ENCODE measurements around the gene CORO7.

Gene CORO7

GRCh38 chr16:4373909-4374742 lies 42.3 kb downstream of the CORO7 start:
- no peak for FAIRE-seq
- no peak for DNase-seq (ENCODE audit: insufficient read length, low spot score)

- DNase-seq (ENCODE audit: insufficient read length, low spot score): no peak
- no peak for FAIRE-seq
Measured at GRCh38 chr16:4373356-4373908, 43.0 kb downstream of the CORO7 start.

GRCh38 chr16:4372578-4373355 lies 43.6 kb downstream of the CORO7 start:
- FAIRE-seq (no peak), DNase-seq (ENCODE audit: insufficient read length, low spot score) (no peak)

- FAIRE-seq (no peak), DNase-seq (ENCODE audit: insufficient read length, low spot score) (peak; percentile 55)
Measured at GRCh38 chr16:4372001-4372577, 44.3 kb downstream of the CORO7 start.

- FAIRE-seq (peak; percentile 35), DNase-seq (ENCODE audit: insufficient read length, low spot score) (peak; percentile 90)
Measured at GRCh38 chr16:4371357-4372000, 44.9 kb downstream of the CORO7 start, which contains the start of gene VASN. TSS of gene VASN (plus strand) at chr16:4371848. CDS start at chr16:4380878, 9,030 bp downstream.

GRCh38 chr16:4370570-4371356 lies 45.6 kb downstream of the CORO7 start:
- DNase-seq (ENCODE audit: insufficient read length, low spot score) (no peak), FAIRE-seq (no peak)

GRCh38 chr16:4370151-4370550 lies 46.2 kb downstream of the CORO7 start:
- FAIRE-seq (no peak), DNase-seq (ENCODE audit: insufficient read length, low spot score) (no peak)

- FAIRE-seq: no peak
- no peak for DNase-seq (ENCODE audit: insufficient read length, low spot score)
Measured at GRCh38 chr16:4369007-4369733, 47.2 kb downstream of the CORO7 start.

GRCh38 chr16:4367393-4367856 lies 49.0 kb downstream of the CORO7 start:
- FAIRE-seq (no peak), DNase-seq (ENCODE audit: insufficient read length, low spot score) (no peak)

- FAIRE-seq: no peak
- no peak for DNase-seq (ENCODE audit: insufficient read length, low spot score)
Measured at GRCh38 chr16:4366016-4366415, 50.4 kb downstream of the CORO7 start.

- FAIRE-seq: no peak
Measured at GRCh38 chr16:4365615-4366014, 50.8 kb downstream of the CORO7 start.

GRCh38 chr16:4365014-4365406 lies 51.4 kb downstream of the CORO7 start:
- FAIRE-seq (peak; percentile 73), DNase-seq (ENCODE audit: insufficient read length, low spot score) (no peak)

More at GRCh38 chr16:4365615-4366014, 50.8 kb downstream of the CORO7 start:
- DNase-seq (ENCODE audit: insufficient read length, low spot score): no peak

GRCh38 chr16:4364196-4365013 lies 52.0 kb downstream of the CORO7 start:
- DNase-seq (ENCODE audit: insufficient read length, low spot score) (no peak), FAIRE-seq (no peak)

- FAIRE-seq: no peak
- no peak for DNase-seq (ENCODE audit: insufficient read length, low spot score)
Measured at GRCh38 chr16:4362476-4363135, 53.8 kb downstream of the CORO7 start.

- FAIRE-seq (no peak), DNase-seq (ENCODE audit: insufficient read length, low spot score) (no peak)
Measured at GRCh38 chr16:4361944-4362311, 54.5 kb downstream of the CORO7 start.

- no peak for DNase-seq (ENCODE audit: insufficient read length, low spot score)
- no peak for FAIRE-seq
Measured at GRCh38 chr16:4361033-4361943, 55.1 kb downstream of the CORO7 start.

- FAIRE-seq: no peak
- no peak for DNase-seq (ENCODE audit: insufficient read length, low spot score)
Measured at GRCh38 chr16:4360538-4361021, 55.8 kb downstream of the CORO7 start.

All from GM19239 (cell line).